DOHH2 (cell line): ENCODE data around the gene NANOGP8.

Experiments used
- H3F3A ChIP-seq: fragments of 200-600 bp; sonication (generic), shearing (Covaris generic); 2 replicates; pipeline ENCODE4 v1.6.0; 2016; ENCODE audit warnings: antibody characterized with exemption, mild to moderate bottlenecking; ENCODE audit not compliant: control insufficient read depth, insufficient read depth
- H3K27ac ChIP-seq: fragments of 200-600 bp; sonication (generic); 2 replicates; pipeline ENCODE4 v1.5.1; 2014; ENCODE audit warnings: low read depth, mild to moderate bottlenecking, low read length, moderate library complexity
- H3K27me3 ChIP-seq: fragments of 200-600 bp; sonication (generic); 2 replicates; pipeline ENCODE4 v1.6.1; 2014; ENCODE audit warnings: mild to moderate bottlenecking, low read length, mixed read lengths; ENCODE audit not compliant: control insufficient read depth
- H3K36me3 ChIP-seq: fragments of 200-600 bp; sonication (generic); 2 replicates; pipeline ENCODE4 v1.6.1; 2014; ENCODE audit warnings: mild to moderate bottlenecking, low read length, moderate library complexity, mixed read lengths; ENCODE audit not compliant: control insufficient read depth
- H3K4me1 ChIP-seq: fragments of 200-600 bp; sonication (generic); 2 replicates; pipeline ENCODE4 v1.6.1; 2014; ENCODE audit warnings: mild to moderate bottlenecking, low read length, mixed read lengths; ENCODE audit not compliant: control insufficient read depth
- H3K4me2 ChIP-seq: fragments of 200-600 bp; sonication (generic); 2 replicates; pipeline ENCODE4 v1.6.0; 2014; ENCODE audit warnings: mild to moderate bottlenecking, low read length, moderate library complexity
- H3K4me3 ChIP-seq: fragments of 200-600 bp; sonication (generic); 2 replicates; pipeline ENCODE4 v1.5.1; 2014; ENCODE audit warnings: mild to moderate bottlenecking, low read length, mixed read lengths
- H3K79me2 ChIP-seq: fragments of 200-600 bp; sonication (generic); 2 replicates; pipeline ENCODE4 v1.6.1; 2014; ENCODE audit warnings: mild to moderate bottlenecking, low read length, mixed read lengths; ENCODE audit not compliant: control insufficient read depth
- H3K9me2 ChIP-seq: fragments of 200-600 bp; sonication (generic); replicated peaks from 2 replicates; pipeline ENCODE4 v1.6.1; 2014; ENCODE audit warnings: mild to moderate bottlenecking, low read length, mixed read lengths; ENCODE audit not compliant: control insufficient read depth
- H3K9me3 ChIP-seq: fragments of 200-600 bp; sonication (generic); 2 replicates; pipeline ENCODE4 v1.6.1; 2014; ENCODE audit warnings: antibody characterized with exemption, low read length, mixed read lengths; ENCODE audit not compliant: control insufficient read depth, insufficient read depth
- H4K20me1 ChIP-seq: fragments of 200-600 bp; sonication (generic); 2 replicates; pipeline ENCODE4 v1.6.0; 2014; ENCODE audit warnings: low read depth, mild to moderate bottlenecking, antibody characterized with exemption, low read length, moderate library complexity; ENCODE audit not compliant: control insufficient read depth, insufficient read depth
- CTCF ChIP-seq: fragments of 200-600 bp; sonication (generic); IDR thresholded peaks from one replicate; pipeline ENCODE4 v1.5.1; 2014; ENCODE audit warnings: antibody characterized with exemption, mild to moderate bottlenecking, low read depth, low read length; ENCODE audit not compliant: poor library complexity, severe bottlenecking
- EZH2phosphoT487 ChIP-seq: fragments of 200-600 bp; sonication (generic); IDR thresholded peaks from 2 replicates; pipeline ENCODE4 v1.6.1; 2017; ENCODE audit warnings: borderline replicate concordance, mild to moderate bottlenecking, antibody characterized with exemption, low read length, moderate library complexity, mixed read lengths

NANOGP8 gene

GRCh38 chr15:35040339-35041255, 44.5 kb downstream of the NANOGP8 start:
- no peaks in the 10 kb centered on the region for H3K27me3 ChIP-seq
- no peaks in the 10 kb centered on the region for H3K36me3 ChIP-seq
- TF ChIP-seq EZH2phosphoT487: no peak
- no peak for TF ChIP-seq CTCF
- H4K20me1 ChIP-seq: no peaks in the 10 kb centered on the region
- H3K9me3 ChIP-seq: no peaks in the 10 kb centered on the region
- no peaks in the 10 kb centered on the region for H3F3A ChIP-seq
- no peaks in the 10 kb centered on the region for H3K9me2 ChIP-seq
- no peak overlapping the region for H3K4me2 ChIP-seq
- no peak overlapping the region for H3K4me3 ChIP-seq
- no peaks in the 10 kb centered on the region for H3K79me2 ChIP-seq
- H3K4me1 ChIP-seq: peaks cover 4% of the 10 kb centered on the region; the same call in 1 of the 2 replicates
- no peak overlapping the region for H3K27ac ChIP-seq

- H3K79me2 ChIP-seq: no peaks in the 10 kb centered on the region
- H3K9me2 ChIP-seq: no peaks in the 10 kb centered on the region
- no peak for TF ChIP-seq EZH2phosphoT487
- no peaks in the 10 kb centered on the region for H3K9me3 ChIP-seq
- H3K27ac ChIP-seq: no peak overlapping the region
- H3K36me3 ChIP-seq: no peaks in the 10 kb centered on the region
- no peaks in the 10 kb centered on the region for H3F3A ChIP-seq
- H3K4me3 ChIP-seq: no peak overlapping the region
- H3K4me1 ChIP-seq: peaks cover 4% of the 10 kb centered on the region; the same call in 1 of the 2 replicates
- H3K4me2 ChIP-seq: no peak overlapping the region
- H3K27me3 ChIP-seq: no peaks in the 10 kb centered on the region
- H4K20me1 ChIP-seq: no peaks in the 10 kb centered on the region
Measured at GRCh38 chr15:35038626-35039451, 46.3 kb downstream of the NANOGP8 start.
